ENCODE measurements around the gene ZFYVE26. TPM values are rescaled to one million over a fixed set of nuclear protein-coding genes. Genes with fewer than 3 reads are reported as not detected.
A peak's percentile ranks its signal among the peaks of the same experiment; 100 is the strongest.
"Not testable (repeated sequence)": the region's sequence is repeated elsewhere in the genome, so short reads cannot be mapped to it uniquely, and the experiment has no call there.

Gene ZFYVE26
- total RNA-seq, 2 donors from 2014 or later = 11.7 to 31.0 TPM

DNA sequence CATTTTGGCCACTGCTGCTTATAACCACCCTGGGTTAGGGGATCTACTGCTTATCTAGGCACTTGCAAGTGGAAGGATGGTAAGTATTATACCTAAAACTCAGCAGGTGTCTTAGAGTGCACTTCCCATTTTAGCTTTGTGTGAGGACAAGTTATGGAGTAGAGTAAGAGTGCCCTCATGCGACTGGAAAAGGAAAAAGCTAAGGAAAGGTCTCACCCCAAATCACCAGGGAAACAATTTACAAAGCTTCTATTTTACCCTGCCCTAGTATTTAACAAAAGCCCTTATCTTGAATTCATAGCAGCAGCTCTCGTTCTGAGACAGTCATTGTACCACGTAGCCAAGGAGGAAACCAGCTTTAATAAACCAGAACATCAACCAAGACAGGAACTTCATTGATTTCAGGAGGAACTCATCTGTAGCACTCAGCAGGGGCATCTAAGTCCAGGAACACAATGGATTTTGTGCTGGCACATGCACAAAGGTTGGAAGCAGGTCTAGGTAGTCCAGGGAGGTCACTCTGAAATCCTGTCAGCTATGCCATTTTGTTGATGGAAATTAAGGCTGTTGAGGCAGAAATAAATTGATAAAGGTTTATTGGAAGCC lies 111.8 kb downstream of the ZFYVE26 start:
- intact Hi-C loops (cut with DNase I) = loop anchor here (10.0 kb wide), 1 partner anchor 120 kb away; no protein-coding TSS in a partner anchor
- TF ChIP-seq POLR2A (IDR thresholded peaks at IDR 0.05) = no peak
- TF ChIP-seq, protein P1, sequence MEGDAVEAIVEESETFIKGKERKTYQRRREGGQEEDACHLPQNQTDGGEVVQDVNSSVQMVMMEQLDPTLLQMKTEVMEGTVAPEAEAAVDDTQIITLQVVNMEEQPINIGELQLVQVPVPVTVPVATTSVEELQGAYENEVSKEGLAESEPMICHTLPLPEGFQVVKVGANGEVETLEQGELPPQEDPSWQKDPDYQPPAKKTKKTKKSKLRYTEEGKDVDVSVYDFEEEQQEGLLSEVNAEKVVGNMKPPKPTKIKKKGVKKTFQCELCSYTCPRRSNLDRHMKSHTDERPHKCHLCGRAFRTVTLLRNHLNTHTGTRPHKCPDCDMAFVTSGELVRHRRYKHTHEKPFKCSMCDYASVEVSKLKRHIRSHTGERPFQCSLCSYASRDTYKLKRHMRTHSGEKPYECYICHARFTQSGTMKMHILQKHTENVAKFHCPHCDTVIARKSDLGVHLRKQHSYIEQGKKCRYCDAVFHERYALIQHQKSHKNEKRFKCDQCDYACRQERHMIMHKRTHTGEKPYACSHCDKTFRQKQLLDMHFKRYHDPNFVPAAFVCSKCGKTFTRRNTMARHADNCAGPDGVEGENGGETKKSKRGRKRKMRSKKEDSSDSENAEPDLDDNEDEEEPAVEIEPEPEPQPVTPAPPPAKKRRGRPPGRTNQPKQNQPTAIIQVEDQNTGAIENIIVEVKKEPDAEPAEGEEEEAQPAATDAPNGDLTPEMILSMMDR (IDR thresholded peaks at IDR 0.05) = peak; percentile 55 to 88 (median 83)
- H3K9me3 ChIP-seq = no peaks in the 10 kb centered on the region
- H3K4me3 ChIP-seq = no peak overlapping the region
- no peaks in the 10 kb centered on the region for H3K36me3 ChIP-seq (replicated peaks in 1 of 2; ENCODE audit: insufficient read depth in 1 of 2, low read depth in 2 of 2)
- ATAC-seq (peak; percentile 90), DNase-seq (peak; percentile 20 to 55 (median 34))
- WGBS, 2 donors = 0 to 1% methylated on average over 3 of the region's 3 CpGs
- H3K27me3 ChIP-seq = no peaks in the 10 kb centered on the region
- H3K4me1 ChIP-seq = peaks cover 12% of the 10 kb centered on the region
- peak overlapping the region in 2 of 4 donors; percentile 4 to 38 for H3K27ac ChIP-seq

DNA sequence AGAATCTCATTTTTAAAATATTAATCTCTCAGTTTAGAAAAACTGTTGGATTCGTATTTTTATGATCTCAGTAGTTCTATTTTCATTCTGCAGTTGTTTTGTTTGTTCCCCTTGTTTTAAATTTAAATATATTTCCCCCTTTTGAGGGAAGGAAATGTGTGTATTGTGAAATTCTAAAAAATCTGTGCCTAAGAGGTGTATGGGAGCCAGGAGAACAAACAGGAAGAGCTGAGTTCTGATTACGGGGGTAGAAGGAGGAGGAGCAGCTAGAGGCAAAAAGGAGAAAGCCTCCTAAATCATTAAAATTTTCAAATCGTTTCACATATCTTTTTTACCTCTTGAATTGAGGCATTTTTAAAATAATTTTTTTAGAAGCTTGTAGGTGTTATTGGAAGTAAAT lies 112.4 kb downstream of the ZFYVE26 start:
- Histone ChIP-seq H3K4me3 (no peak overlapping the region), H3K4me1 (peaks cover 8% of the 10 kb centered on the region), H3K27me3 (no peaks in the 10 kb centered on the region), H3K9me3 (no peaks in the 10 kb centered on the region), H3K27ac (peak overlapping the region in 2 of 4 donors; percentile 30 to 38), H3K36me3 (replicated peaks in 1 of 2; ENCODE audit: insufficient read depth in 1 of 2, low read depth in 2 of 2) (no peaks in the 10 kb centered on the region)
- WGBS, 2 donors = 22 to 38% methylated on average over 3 of the region's 3 CpGs
- DNase-seq (no peak), ATAC-seq (no peak)
- intact Hi-C loops (cut with DNase I) = loop anchor here (10.0 kb wide), 1 partner anchor 119 kb away; no protein-coding TSS in a partner anchor
- TF ChIP-seq, protein P1 (IDR thresholded peaks at IDR 0.05) = no peak
- TF ChIP-seq POLR2A (IDR thresholded peaks at IDR 0.05) = no peak

DNA sequence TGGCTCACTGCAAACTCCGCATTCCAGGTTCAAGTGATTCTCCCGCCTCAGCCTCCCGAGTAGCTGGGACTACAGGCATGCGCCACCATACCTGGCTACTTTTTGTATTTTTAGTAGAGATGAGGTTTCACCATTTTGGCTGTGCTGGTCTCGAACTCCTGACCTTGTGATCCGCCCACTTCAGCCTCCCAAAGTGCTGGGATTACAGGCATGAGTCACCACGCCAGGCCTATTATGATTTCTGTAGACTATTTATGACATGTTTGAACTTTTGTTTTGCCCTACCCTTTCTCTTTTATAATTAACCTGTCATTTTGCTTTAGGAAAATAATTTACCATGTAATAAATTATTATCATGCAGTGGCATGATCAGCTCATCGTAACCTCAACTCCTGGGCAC lies 114.9 kb downstream of the ZFYVE26 start, which contains the start of gene RDH12:
TSS of gene RDH12 (plus strand) at position 395 of the 400 bp plus-strand sequence. CDS start 20,757 bp downstream, outside the sequence.
- not testable (repeated sequence) for ATAC-seq; H3K27me3 ChIP-seq; H3K4me1 ChIP-seq; H3K36me3 ChIP-seq (replicated peaks in 1 of 2; ENCODE audit: insufficient read depth in 1 of 2, low read depth in 2 of 2); DNase-seq; H3K4me3 ChIP-seq; H3K9me3 ChIP-seq
- peak within 1 kb of the TSS in 1 of 4 donors; percentile 44 for H3K27ac ChIP-seq
- WGBS, 2 donors = 80 to 89% methylated on average over 8 of the region's 8 CpGs
- intact Hi-C loops (cut with DNase I) = loop anchor here (10.0 kb wide), 1 partner anchor 117 kb away; no protein-coding TSS in a partner anchor

DNA sequence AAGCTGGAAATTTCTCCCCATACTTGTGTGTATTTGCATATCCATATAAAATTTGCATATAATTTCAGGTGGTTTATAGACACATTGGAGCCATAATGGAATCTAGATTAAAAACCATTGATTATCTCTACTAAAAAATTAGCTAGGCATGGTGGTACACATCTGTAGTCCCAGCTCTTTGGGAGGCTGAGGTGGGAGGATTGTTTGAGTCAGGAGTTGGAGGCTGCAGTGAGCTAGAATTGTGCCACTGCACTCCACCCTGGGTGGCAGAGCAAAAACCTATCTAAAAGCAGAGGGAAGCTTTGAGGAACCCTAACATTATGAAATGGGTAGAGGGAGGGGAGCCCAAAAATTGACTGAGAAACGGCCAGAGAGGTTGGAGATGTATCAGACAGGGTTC lies 118.2 kb downstream of the ZFYVE26 start:
- H3K36me3 ChIP-seq (replicated peaks in 1 of 2; ENCODE audit: insufficient read depth in 1 of 2, low read depth in 2 of 2) = no peaks in the 10 kb centered on the region
- no peaks in the 10 kb centered on the region for H3K9me3 ChIP-seq
- no peak for TF ChIP-seq POLR2A (IDR thresholded peaks at IDR 0.05)
- TF ChIP-seq, protein P1 (IDR thresholded peaks at IDR 0.05) = no peak
- WGBS, 2 donors = 38 to 59% methylated on average over 1 of the region's 1 CpG
- DNase-seq (no peak), ATAC-seq (no peak)
- H3K4me3 ChIP-seq = no peak overlapping the region
- H3K27ac ChIP-seq = no peak overlapping the region
- no peaks in the 10 kb centered on the region for H3K27me3 ChIP-seq
- intact Hi-C loops (cut with DNase I) = no loop called here
- peaks cover 6% of the 10 kb centered on the region for H3K4me1 ChIP-seq

DNA sequence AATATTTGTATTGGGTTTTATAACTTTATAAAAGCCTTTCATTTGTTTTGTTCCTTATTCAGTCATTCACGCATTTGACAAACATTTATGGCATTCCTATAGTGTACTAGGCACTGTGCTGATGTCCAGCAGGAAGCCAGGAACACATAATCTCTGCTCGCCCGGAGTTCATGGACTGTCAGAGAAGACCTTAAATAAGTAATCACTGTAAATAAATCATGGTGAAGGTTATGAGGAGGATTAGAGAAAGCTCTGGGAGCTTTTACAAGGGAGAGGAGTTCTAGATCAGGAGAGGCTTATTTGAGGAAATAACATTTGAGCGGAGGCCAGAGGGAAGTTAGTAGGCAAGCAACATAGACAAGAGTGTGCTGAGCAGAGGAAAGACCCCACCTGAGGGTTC lies 119.4 kb downstream of the ZFYVE26 start:
- intact Hi-C loops (cut with DNase I) = no loop called here
- 53 to 63% methylated on average over 4 of the region's 4 CpGs for WGBS, 2 donors

More for the DNA sequence above, 119.4 kb downstream of the ZFYVE26 start:
- Histone ChIP-seq H3K27ac (peak overlapping the region in 3 of 4 donors; percentile 39 to 85 (median 47)), H3K9me3 (no peaks in the 10 kb centered on the region), H3K4me3 (no peak overlapping the region), H3K36me3 (replicated peaks in 1 of 2; ENCODE audit: insufficient read depth in 1 of 2, low read depth in 2 of 2) (no peaks in the 10 kb centered on the region), H3K4me1 (peaks cover 6% of the 10 kb centered on the region), H3K27me3 (no peaks in the 10 kb centered on the region)
- ATAC-seq (no peak), DNase-seq (no peak)
- TF ChIP-seq POLR2A (IDR thresholded peaks at IDR 0.05) = no peak
- TF ChIP-seq, protein P1 (IDR thresholded peaks at IDR 0.05) = no peak

Small RNAs within 50 kb of the gene (small RNA-seq; reads per million reads assigned to genes)
- gene AL049779.3 (not detected), gene RN7SL369P (not detected)

Other genes starting within 250 kb of the ZFYVE26 start
- 10 to 100 TPM; 14.2 to 30.1 TPM for gene PIGH, start 216.3 kb downstream of the ZFYVE26 start, total RNA-seq
- gene ARG2, start 196.7 kb downstream of the ZFYVE26 start, total RNA-seq = 1 to 10 TPM; 3.6 to 4.6 TPM
- gene VTI1B, start 142.0 kb downstream of the ZFYVE26 start, total RNA-seq = 10 to 100 TPM; 24.4 to 41.2 TPM
- gene RDH11, start 120.8 kb downstream of the ZFYVE26 start, total RNA-seq = 10 to 100 TPM; 19.4 to 26.2 TPM
- 1 to 10 TPM; 2.0 to 3.6 TPM for gene RDH12, start 114.7 kb downstream of the ZFYVE26 start, total RNA-seq
- gene RAD51B, start 3.2 kb upstream of the ZFYVE26 start, total RNA-seq = 10 to 100 TPM; 12.2 to 29.6 TPM

Data from body of pancreas (tissue), 4 donors.